Mesenchymal stem cell (in vitro differentiated cells and primary cell): ENCODE data around the gene ZFP1.
A peak's percentile ranks its signal among the peaks of the same experiment; 100 is the strongest.

Experiments used
- DNase-seq: peaks from one replicate; pipeline ENCODE4 v3.0.0-alpha.2; 2013
- H2AFZ ChIP-seq: one replicate; pipeline ENCODE4 v1.6.1; 2013; ENCODE audit warnings: low read depth, mild to moderate bottlenecking, control low read depth, inconsistent platforms, low read length, moderate library complexity
- H2AK5ac ChIP-seq: 2 replicates; pipeline ENCODE4 v1.6.1; 2013; ENCODE audit warnings: low read length, moderate library complexity, mild to moderate bottlenecking, inconsistent platforms; ENCODE audit not compliant: severe bottlenecking
- H2BK120ac ChIP-seq: one replicate; pipeline ENCODE4 v1.6.1; 2013; ENCODE audit warnings: low read depth, mild to moderate bottlenecking, inconsistent platforms, low read length, moderate library complexity
- H2BK12ac ChIP-seq, 2 experiments: one replicate each; pipeline ENCODE4 v1.6.1; 2013; ENCODE audit warnings: inconsistent platforms in 2 of 2, low read length in 2 of 2, mild to moderate bottlenecking in 2 of 2, moderate library complexity in 2 of 2, control low read depth in 1 of 2
- H2BK15ac ChIP-seq: one replicate; pipeline ENCODE4 v1.6.1; 2013; ENCODE audit warnings: mild to moderate bottlenecking, low read depth, inconsistent platforms; ENCODE audit not compliant: poor library complexity, severe bottlenecking
- H2BK5ac ChIP-seq: 2 replicates; pipeline ENCODE4 v1.6.1; 2013; ENCODE audit warnings: low read depth, mild to moderate bottlenecking, low read length, control low read depth, inconsistent platforms; ENCODE audit not compliant: poor library complexity, severe bottlenecking
- H3K14ac ChIP-seq, 2 experiments: one replicate each; pipeline ENCODE4 v1.6.1; 2013; ENCODE audit warnings: inconsistent platforms in 2 of 2, low read length in 2 of 2, control low read depth in 1 of 2, mild to moderate bottlenecking in 1 of 2, moderate library complexity in 1 of 2
- H3K18ac ChIP-seq, 2 experiments: one replicate each; pipeline ENCODE4 v1.6.1; 2013; ENCODE audit warnings: inconsistent platforms in 2 of 2, low read length in 2 of 2, control low read depth in 1 of 2, low read depth in 1 of 2, mild to moderate bottlenecking in 1 of 2
- H3K23ac ChIP-seq, 2 experiments: one replicate each; pipeline ENCODE4 v1.6.1; 2013; ENCODE audit warnings: inconsistent platforms in 2 of 2, low read length in 2 of 2, mild to moderate bottlenecking in 2 of 2, moderate library complexity in 2 of 2, control low read depth in 1 of 2
- H3K27ac ChIP-seq: 2 replicates; pipeline ENCODE4 v1.5.1; 2013; ENCODE audit warnings: mild to moderate bottlenecking, moderate library complexity, low read length, control low read depth, inconsistent platforms; ENCODE audit not compliant: poor library complexity, severe bottlenecking
- H3K27me3 ChIP-seq, 2 experiments: 2 replicates each; pipeline versions ENCODE4 v1.6.1 to v1.7.0; 2013; ENCODE audit warnings: low read length in 2 of 2, mild to moderate bottlenecking in 2 of 2, moderate library complexity in 2 of 2, control low read depth in 1 of 2, inconsistent platforms in 1 of 2; ENCODE audit not compliant: control insufficient read depth in 1 of 2, insufficient read depth in 1 of 2
- H3K36me3 ChIP-seq, 2 experiments: 2 replicates each; pipeline versions ENCODE4 v1.6.1 to v1.7.0; 2013; ENCODE audit warnings: low read length in 2 of 2, control low read depth in 1 of 2, inconsistent platforms in 1 of 2, low read depth in 1 of 2, mild to moderate bottlenecking in 1 of 2; ENCODE audit not compliant: insufficient read depth in 2 of 2, control insufficient read depth in 1 of 2
- H3K4ac ChIP-seq, 2 experiments: one replicate each; pipeline ENCODE4 v1.6.1; 2013; ENCODE audit warnings: inconsistent platforms in 2 of 2, low read length in 2 of 2, mild to moderate bottlenecking in 2 of 2, moderate library complexity in 2 of 2, control low read depth in 1 of 2, low read depth in 1 of 2
- H3K4me1 ChIP-seq: 2 replicates; pipeline ENCODE4 v1.6.1; 2013; ENCODE audit warnings: low read depth, low read length, control low read depth; ENCODE audit not compliant: control insufficient read depth, insufficient read depth
- H3K4me2 ChIP-seq: 2 replicates; pipeline ENCODE4 v1.6.1; 2013; ENCODE audit warnings: low read length, mild to moderate bottlenecking, inconsistent platforms; ENCODE audit not compliant: poor library complexity, severe bottlenecking
- H3K4me3 ChIP-seq, 2 experiments: 2 replicates each; pipeline versions ENCODE4 v1.5.1 to v1.7.0; 2013; ENCODE audit warnings: low read length in 2 of 2, mild to moderate bottlenecking in 2 of 2, control low read depth in 1 of 2, low read depth in 1 of 2; ENCODE audit not compliant: insufficient read depth in 1 of 2
- H3K79me1 ChIP-seq: replicated peaks from 2 replicates; pipeline ENCODE4 v1.6.1; 2013; ENCODE audit warnings: mild to moderate bottlenecking, control low read depth, low read length, inconsistent platforms; ENCODE audit not compliant: poor library complexity, severe bottlenecking
- H3K9ac ChIP-seq: 2 replicates; pipeline ENCODE4 v1.7.0; 2013; ENCODE audit warnings: mild to moderate bottlenecking, low read length, moderate library complexity
- H3K9me3 ChIP-seq: 2 replicates; pipeline ENCODE4 v1.7.0; 2013; ENCODE audit warnings: mild to moderate bottlenecking, low read length; ENCODE audit not compliant: control insufficient read depth
- H4K8ac ChIP-seq: one replicate; pipeline ENCODE4 v1.6.1; 2013; ENCODE audit warnings: inconsistent platforms, mild to moderate bottlenecking, low read length, moderate library complexity
- H4K91ac ChIP-seq: one replicate; pipeline ENCODE4 v1.6.1; 2013; ENCODE audit warnings: mild to moderate bottlenecking, low read length, inconsistent platforms
- WGBS: methylation state at CpG from one replicate; pipeline ENCODE4 v1.1.7; 2013; ENCODE audit warnings: mixed read lengths; 5-methylcytosine and 5-hydroxymethylcytosine counted together

The ZFP1 gene

GRCh38 chr16:75196836-75197235 is 48.5 kb downstream of the ZFP1 start:
- WGBS: 96% methylated on average over 6 of the region's 9 CpGs
- Histone ChIP-seq H2AFZ (no peak overlapping the region), H3K4me2 (no peak overlapping the region), H3K79me1 (no peaks in the 10 kb centered on the region), H3K18ac (no peak overlapping the region), H3K9ac (no peak overlapping the region), H2BK5ac (no peak overlapping the region), H2BK12ac (no peak overlapping the region), H3K4ac (no peak overlapping the region), H2AK5ac (no peak overlapping the region), H3K27me3 (peaks cover 22 to 27% of the 10 kb centered on the region in 2 experiments), H3K4me3 (no peak overlapping the region), H4K8ac (no peak overlapping the region), H4K91ac (peak overlapping the region; percentile 46), H3K23ac (no peak overlapping the region), H3K14ac (no peak overlapping the region), H2BK15ac (no peak overlapping the region), H3K4me1 (peaks cover 4% of the 10 kb centered on the region), H3K27ac (no peak overlapping the region), H2BK120ac (no peak overlapping the region), H3K9me3 (peaks cover 30% of the 10 kb centered on the region), H3K36me3 (no peaks in the 10 kb centered on the region)
- DNase-seq: no peak

GRCh38 chr16:75197522-75198134 is 49.3 kb downstream of the ZFP1 start:
- Histone ChIP-seq H2AK5ac (no peak overlapping the region), H3K23ac (no peak overlapping the region), H3K4me1 (peaks cover 4% of the 10 kb centered on the region), H2BK12ac (no peak overlapping the region), H2BK5ac (no peak overlapping the region), H3K4me3 (peak overlapping the region in 1 of 2 experiments; percentile 66), H3K18ac (no peak overlapping the region), H3K36me3 (no peaks in the 10 kb centered on the region), H3K9me3 (peaks cover 26% of the 10 kb centered on the region), H3K14ac (no peak overlapping the region), H3K9ac (peak overlapping the region; percentile 78), H4K8ac (no peak overlapping the region), H2BK15ac (no peak overlapping the region), H2BK120ac (no peak overlapping the region), H3K79me1 (no peaks in the 10 kb centered on the region), H3K4me2 (no peak overlapping the region), H3K27ac (no peak overlapping the region), H4K91ac (peak overlapping the region; percentile 13), H3K27me3 (peaks cover 22 to 27% of the 10 kb centered on the region in 2 experiments), H3K4ac (no peak overlapping the region), H2AFZ (no peak overlapping the region)
- WGBS: 82% methylated on average over 14 of the region's 14 CpGs
- DNase-seq: no peak

- Histone ChIP-seq H3K4ac (no peak overlapping the region), H3K4me2 (no peak overlapping the region), H3K23ac (no peak overlapping the region), H3K14ac (no peak overlapping the region), H2BK5ac (no peak overlapping the region), H3K36me3 (no peaks in the 10 kb centered on the region), H2BK120ac (no peak overlapping the region), H3K27me3 (peaks cover 22 to 27% of the 10 kb centered on the region in 2 experiments), H3K79me1 (no peaks in the 10 kb centered on the region), H3K9me3 (peaks cover 21% of the 10 kb centered on the region), H3K4me3 (peak overlapping the region in 1 of 2 experiments; percentile 66), H3K9ac (peak overlapping the region; percentile 78), H4K8ac (no peak overlapping the region), H3K27ac (no peak overlapping the region), H3K4me1 (peaks cover 4% of the 10 kb centered on the region), H2BK15ac (no peak overlapping the region), H4K91ac (no peak overlapping the region), H2AK5ac (no peak overlapping the region), H3K18ac (no peak overlapping the region), H2AFZ (peak overlapping the region; percentile 49), H2BK12ac (no peak overlapping the region)
- peak; percentile 38 for DNase-seq
- WGBS: 69% methylated on average over 15 of the region's 18 CpGs
Observed at GRCh38 chr16:75198135-75198600, 49.8 kb downstream of the ZFP1 start.

GRCh38 chr16:75202069-75202590 is 53.8 kb downstream of the ZFP1 start:
- no peak overlapping the region for H3K4me3 ChIP-seq
- 87% methylated on average over 11 of the region's 13 CpGs for WGBS

More at GRCh38 chr16:75202069-75202590, 53.8 kb downstream of the ZFP1 start:
- Histone ChIP-seq H3K27ac (no peak overlapping the region), H3K79me1 (no peaks in the 10 kb centered on the region), H3K14ac (no peak overlapping the region), H3K9ac (no peak overlapping the region), H3K9me3 (no peaks in the 10 kb centered on the region), H2AK5ac (no peak overlapping the region), H2AFZ (no peak overlapping the region), H3K23ac (no peak overlapping the region), H2BK15ac (no peak overlapping the region), H3K4ac (no peak overlapping the region), H2BK120ac (no peak overlapping the region), H3K4me2 (no peak overlapping the region), H3K18ac (no peak overlapping the region), H2BK12ac (no peak overlapping the region), H3K27me3 (peaks cover 11 to 15% of the 10 kb centered on the region in 2 experiments), H4K91ac (no peak overlapping the region), H3K4me1 (peaks cover 8% of the 10 kb centered on the region), H2BK5ac (no peak overlapping the region), H4K8ac (no peak overlapping the region), H3K36me3 (no peaks in the 10 kb centered on the region)
- no peak for DNase-seq
